ENCODE data around the gene SEPTIN5.

Gene SEPTIN5

DNA sequence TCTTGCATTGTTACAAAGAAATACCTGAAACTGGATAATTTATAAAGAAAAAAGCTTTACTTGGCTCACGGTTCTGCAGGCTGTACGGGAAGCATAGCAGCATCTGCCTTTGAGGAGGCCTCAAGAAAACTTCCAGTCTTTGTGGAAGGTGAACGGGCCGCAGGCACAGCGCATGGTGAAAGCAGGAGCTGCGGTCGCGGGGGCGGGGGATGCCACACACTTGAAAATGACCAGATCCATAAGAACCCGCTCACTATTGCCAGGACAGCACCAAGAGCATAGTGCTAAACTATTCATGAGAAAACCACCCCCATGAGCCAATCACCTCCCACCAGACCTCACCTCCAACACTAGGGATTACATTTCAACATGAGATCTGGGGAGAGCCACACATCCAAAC lies 45.6 kb upstream of the SEPTIN5 start:
- no peak overlapping the region for H3K4me3 ChIP-seq (ENCODE audit: low read depth, low read length)
- TF ChIP-seq, protein P1, sequence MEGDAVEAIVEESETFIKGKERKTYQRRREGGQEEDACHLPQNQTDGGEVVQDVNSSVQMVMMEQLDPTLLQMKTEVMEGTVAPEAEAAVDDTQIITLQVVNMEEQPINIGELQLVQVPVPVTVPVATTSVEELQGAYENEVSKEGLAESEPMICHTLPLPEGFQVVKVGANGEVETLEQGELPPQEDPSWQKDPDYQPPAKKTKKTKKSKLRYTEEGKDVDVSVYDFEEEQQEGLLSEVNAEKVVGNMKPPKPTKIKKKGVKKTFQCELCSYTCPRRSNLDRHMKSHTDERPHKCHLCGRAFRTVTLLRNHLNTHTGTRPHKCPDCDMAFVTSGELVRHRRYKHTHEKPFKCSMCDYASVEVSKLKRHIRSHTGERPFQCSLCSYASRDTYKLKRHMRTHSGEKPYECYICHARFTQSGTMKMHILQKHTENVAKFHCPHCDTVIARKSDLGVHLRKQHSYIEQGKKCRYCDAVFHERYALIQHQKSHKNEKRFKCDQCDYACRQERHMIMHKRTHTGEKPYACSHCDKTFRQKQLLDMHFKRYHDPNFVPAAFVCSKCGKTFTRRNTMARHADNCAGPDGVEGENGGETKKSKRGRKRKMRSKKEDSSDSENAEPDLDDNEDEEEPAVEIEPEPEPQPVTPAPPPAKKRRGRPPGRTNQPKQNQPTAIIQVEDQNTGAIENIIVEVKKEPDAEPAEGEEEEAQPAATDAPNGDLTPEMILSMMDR (IDR thresholded peaks at IDR 0.05; ENCODE audit: control insufficient read depth, extremely low read depth, insufficient read depth) = no peak
- DNase-seq (ENCODE audit: low read depth) = no peak

DNA sequence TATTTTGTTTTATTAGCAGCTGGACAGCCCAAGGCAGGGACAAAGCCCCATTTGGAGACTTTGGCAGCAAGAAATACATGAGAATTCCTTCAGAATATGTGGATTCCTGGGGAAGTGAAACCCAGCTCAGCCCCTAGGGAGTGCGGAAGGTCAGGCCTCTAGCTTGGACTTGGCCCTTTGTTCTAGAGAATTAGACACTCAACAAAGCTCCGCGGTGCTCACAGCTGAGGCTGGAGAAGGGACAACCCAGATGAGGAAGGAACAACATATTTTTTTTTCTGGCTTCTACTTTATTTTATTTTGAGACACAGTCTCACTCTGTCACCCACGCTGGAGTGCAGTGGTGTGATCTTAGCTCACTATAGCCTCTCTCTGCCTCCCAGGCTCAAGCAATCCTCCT lies 44.7 kb upstream of the SEPTIN5 start:
- no peak overlapping the region for H3K4me3 ChIP-seq (ENCODE audit: low read depth, low read length)
- TF ChIP-seq, protein P1 (IDR thresholded peaks at IDR 0.05; ENCODE audit: control insufficient read depth, extremely low read depth, insufficient read depth) = no peak

DNA sequence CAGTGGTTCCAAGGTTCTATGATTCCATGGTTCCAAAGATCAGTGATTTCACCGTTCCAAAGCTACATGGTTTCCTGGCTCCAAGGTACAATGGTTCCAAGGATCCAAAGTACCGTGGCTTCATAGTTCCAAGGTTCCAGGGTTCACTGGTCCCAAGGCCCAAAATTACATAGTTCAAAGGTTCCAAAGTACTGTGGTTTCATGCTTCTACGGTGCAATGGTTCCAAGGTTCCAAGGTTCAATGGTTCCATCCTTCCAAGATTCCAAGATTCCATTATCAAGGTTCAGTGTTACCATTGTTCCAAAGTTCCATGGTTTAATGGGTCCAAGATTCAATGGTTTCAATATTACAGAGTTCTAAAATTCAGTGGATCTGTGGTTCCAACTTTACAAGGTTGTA lies 43.0 kb upstream of the SEPTIN5 start:
- DNase-seq (ENCODE audit: low read depth) = no peak
- no peak overlapping the region for H3K4me3 ChIP-seq (ENCODE audit: low read depth, low read length)
- TF ChIP-seq, protein P1 (IDR thresholded peaks at IDR 0.05; ENCODE audit: control insufficient read depth, extremely low read depth, insufficient read depth) = no peak

More for the DNA sequence above, 44.7 kb upstream of the SEPTIN5 start:
- DNase-seq (ENCODE audit: low read depth) = no peak

DNA sequence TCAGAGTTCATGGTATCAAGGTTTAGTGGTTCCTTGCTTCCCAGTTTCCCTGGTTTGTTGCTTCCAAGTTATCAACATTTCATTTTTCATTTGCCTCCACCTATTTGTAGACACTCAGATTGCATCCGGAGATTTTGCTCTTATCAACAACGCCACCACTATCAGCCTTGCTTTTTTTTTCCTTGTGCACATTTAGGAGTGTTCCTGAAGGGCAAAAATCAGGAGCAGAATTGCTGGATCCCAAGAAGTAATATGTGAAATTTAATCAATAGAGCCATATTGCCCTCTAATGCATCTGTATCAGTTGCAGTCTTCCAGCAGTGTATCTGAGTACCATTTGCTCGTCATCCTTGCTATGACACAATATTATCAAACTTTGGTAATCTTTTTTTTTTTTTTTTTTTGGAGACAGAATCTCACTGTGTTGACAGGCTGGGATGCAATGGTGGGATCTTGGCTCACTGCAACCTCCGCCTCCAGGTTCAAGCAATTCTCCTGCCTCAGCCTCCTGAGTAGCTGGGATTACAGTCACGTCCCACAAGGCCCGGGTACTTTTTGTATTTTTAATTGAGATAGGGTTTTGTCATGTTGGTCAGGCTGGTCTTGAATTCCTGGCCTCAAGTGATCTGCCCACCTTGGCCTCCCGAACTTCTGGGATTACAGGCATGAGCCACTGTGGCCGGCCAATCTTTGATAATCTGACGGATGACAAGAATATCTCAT lies 42.1 kb upstream of the SEPTIN5 start:
- no peak for DNase-seq (ENCODE audit: low read depth)
- no peak overlapping the region for H3K4me3 ChIP-seq (ENCODE audit: low read depth, low read length)
- TF ChIP-seq, protein P1 (IDR thresholded peaks at IDR 0.05; ENCODE audit: control insufficient read depth, extremely low read depth, insufficient read depth) = no peak

DNA sequence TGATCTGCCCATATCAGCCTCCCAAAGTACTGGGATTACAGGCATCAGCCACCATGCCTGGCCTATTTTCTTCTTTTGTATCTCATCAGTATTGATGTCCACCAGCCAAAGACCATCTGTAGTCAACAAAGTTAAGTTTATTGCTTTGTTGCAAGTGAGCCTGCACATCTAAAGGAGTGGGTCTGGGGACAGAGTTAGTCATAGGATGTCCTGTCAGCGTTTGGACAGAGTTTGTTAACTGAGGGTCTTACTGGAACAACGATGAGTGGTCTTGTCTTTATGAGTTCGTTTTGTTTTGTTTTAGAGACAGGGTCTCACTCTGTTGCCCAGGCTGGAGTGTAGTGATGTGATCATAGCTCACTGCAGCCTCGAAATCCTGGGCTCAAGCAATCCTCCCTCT lies 40.6 kb upstream of the SEPTIN5 start:
- TF ChIP-seq, protein P1 (IDR thresholded peaks at IDR 0.05; ENCODE audit: control insufficient read depth, extremely low read depth, insufficient read depth) = no peak
- DNase-seq (ENCODE audit: low read depth) = no peak
- no peak overlapping the region for H3K4me3 ChIP-seq (ENCODE audit: low read depth, low read length)

DNA sequence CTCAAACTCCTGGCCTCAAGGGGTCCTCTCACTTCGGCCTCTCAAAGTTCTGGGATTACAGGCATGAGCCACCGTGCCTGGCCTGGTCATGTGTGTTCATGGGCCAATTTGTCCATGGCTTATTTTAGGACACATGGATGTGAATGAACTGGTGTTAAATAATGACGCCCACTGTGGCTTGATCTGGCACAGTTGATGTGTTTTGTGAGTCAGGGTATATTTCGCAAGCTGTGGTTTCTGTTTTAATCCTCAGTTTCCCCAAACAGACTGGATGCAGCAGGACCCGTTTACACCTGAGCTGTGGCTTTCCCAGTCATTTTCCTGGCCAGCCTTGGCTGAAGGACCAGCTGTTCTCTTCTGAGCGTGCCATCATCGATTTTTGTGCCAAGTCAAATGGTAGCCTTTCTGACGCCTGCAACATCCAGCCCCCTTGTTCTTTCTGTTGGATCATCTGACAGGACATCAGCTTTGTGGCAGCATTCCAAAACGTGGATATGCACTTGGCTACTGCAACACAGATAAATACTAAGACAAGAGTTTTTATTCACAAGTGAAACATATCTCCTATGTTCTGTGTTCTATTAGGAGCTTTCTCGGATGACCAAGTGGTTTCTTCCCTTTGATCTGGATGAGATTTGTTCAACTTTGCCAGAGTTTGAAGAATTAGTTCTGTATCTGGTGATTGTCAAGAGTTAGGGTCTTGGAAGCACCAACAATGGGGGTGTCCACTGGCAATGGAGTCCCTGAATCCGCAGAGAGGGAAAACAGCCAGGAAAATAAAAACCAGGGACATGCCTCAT lies 40.0 kb upstream of the SEPTIN5 start:
- TF ChIP-seq, protein P1 (IDR thresholded peaks at IDR 0.05; ENCODE audit: control insufficient read depth, extremely low read depth, insufficient read depth) = no peak
- H3K4me3 ChIP-seq (ENCODE audit: low read depth, low read length) = no peak overlapping the region
- DNase-seq (ENCODE audit: low read depth) = no peak
